Astrocyte of the spinal cord (primary cell): ENCODE results near the gene CDR2L.
A peak's percentile ranks its signal among the peaks of the same experiment; 100 is the strongest.
"Not testable (repeated sequence)": the region's sequence is repeated elsewhere in the genome, so short reads cannot be mapped to it uniquely, and the experiment has no call there.

Experiments used
- DNase-seq: peaks from one replicate; pipeline ENCODE4 v3.0.0; 2011; ENCODE audit warnings: low read depth, low spot score
- H3K4me3 ChIP-seq: 2 replicates; pipeline ENCODE4 v1.5.1; 2011; ENCODE audit warnings: low read depth, mild to moderate bottlenecking, low read length, moderate library complexity
- CTCF ChIP-seq: IDR thresholded peaks from 2 replicates; pipeline ENCODE4 v1.5.1; 2012; ENCODE audit warnings: low read depth, mild to moderate bottlenecking, low read length, inconsistent platforms
- in situ Hi-C: cut with HindIII; loops from 2 replicates; pipeline ENCODE4 v1.10.0; 2017; ENCODE audit warnings: low sequenced_read_pairs

The CDR2L gene

GRCh38 chr17:75019710-75020109 is 32.3 kb downstream of the CDR2L start:
- TF ChIP-seq CTCF: no peak
- no peak for DNase-seq
- in situ Hi-C loops: no loop called here
- H3K4me3 ChIP-seq: no peak overlapping the region

GRCh38 chr17:75020331-75021110 is 33.1 kb downstream of the CDR2L start:
- no peak overlapping the region for H3K4me3 ChIP-seq
- DNase-seq: no peak
- no peak for TF ChIP-seq CTCF
- in situ Hi-C loops: no loop called here

- in situ Hi-C loops: no loop called here
- DNase-seq: no peak
- no peak overlapping the region for H3K4me3 ChIP-seq
- no peak for TF ChIP-seq CTCF
Measured at GRCh38 chr17:75024686-75025397, 37.4 kb downstream of the CDR2L start.

- DNase-seq, H3K4me3 ChIP-seq, in situ Hi-C loops: not testable (repeated sequence)
Measured at GRCh38 chr17:75025398-75025734, 37.9 kb downstream of the CDR2L start.

GRCh38 chr17:75026650-75027049 is 39.2 kb downstream of the CDR2L start:
- H3K4me3 ChIP-seq, DNase-seq, in situ Hi-C loops: not testable (repeated sequence)

- in situ Hi-C loops: no loop called here
- DNase-seq: no peak
- TF ChIP-seq CTCF: no peak
- no peak overlapping the region for H3K4me3 ChIP-seq
Measured at GRCh38 chr17:75030161-75030560, 42.7 kb downstream of the CDR2L start.

- peak; percentile 75 for DNase-seq
- peak overlapping the region; percentile 85 for H3K4me3 ChIP-seq
- no peak for TF ChIP-seq CTCF
Measured at GRCh38 chr17:75031972-75032719, 44.7 kb downstream of the CDR2L start.

More at GRCh38 chr17:75031972-75032719, 44.7 kb downstream of the CDR2L start:
- in situ Hi-C loops: no loop called here
